GM19035 (cell line): ENCODE data around the gene RTL5.

ENCODE experiments used
- ATAC-seq: cut with Tn5 transposase; IDR thresholded peaks from one replicate; pipeline ENCODE4 v1.9.1; 2021; ENCODE audit not compliant: unreplicated experiment

RTL5 gene

DNA sequence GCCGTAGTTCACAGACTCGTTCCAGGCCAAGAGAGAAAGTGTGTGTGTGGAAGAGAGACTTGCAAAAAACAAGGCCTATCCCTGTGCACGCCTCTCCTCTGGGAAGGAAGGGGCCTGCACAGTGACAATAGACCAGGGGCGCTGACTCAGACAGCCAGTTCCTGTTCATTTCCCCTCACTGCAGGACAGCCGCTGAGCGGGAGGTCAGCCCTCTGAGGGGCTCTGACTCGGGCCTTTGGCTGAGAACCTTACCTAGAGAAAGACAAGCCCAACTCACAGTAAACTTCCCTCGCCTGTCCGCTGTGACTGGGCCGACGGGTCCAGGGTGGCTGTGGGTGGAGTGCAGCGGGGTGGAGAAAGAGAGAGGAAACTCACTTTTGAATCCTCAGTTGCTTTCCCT lies 52.1 kb downstream of the RTL5 start:
- no peak for ATAC-seq

DNA sequence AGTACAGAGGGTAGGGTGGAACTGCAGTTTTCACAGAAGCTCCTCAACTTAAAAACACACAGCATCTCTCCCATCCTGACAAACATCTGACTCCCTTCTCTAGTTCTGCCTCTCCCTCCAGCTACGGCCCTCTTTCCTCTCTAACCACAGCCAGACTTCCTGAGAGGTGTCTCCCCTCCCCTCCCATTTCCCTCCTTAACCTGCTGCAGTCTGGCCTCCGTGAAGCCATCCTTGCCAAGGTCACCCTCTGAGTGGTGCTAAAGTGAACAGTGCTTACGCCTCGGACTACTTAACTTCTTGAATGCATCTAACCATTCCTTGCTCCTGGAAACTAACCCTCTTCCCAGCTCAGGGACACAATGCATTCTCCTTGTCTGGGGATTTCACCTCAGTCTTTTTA lies 53.3 kb downstream of the RTL5 start:
- ATAC-seq: no peak
